HepG2 (cell line): ENCODE measurements around the gene METRN. TPM values are rescaled to one million over a fixed set of nuclear protein-coding genes. Genes with fewer than 3 reads are reported as not detected.

Source experiments
- ATAC-seq: fragments of 200-7000 bp; cut with Tn5 transposase; 3 replicates; pipeline ENCODE4 v1.9.1; 2020; ENCODE audit warnings: mild to moderate bottlenecking, moderate library complexity
- BruUV-seq: library from RNA; stranded (reverse); fragments of 400-500 nt; replicated peaks from 2 replicates; lab custom pipeline; 2021; lab: Mats Ljungman, UMichigan
- CTCF ChIA-PET: fragments of 300-600 bp; formaldehyde crosslinking; extraction: SDS; loops from one replicate; lab custom pipeline; 2021; ENCODE audit warnings: low total read pairs, inconsistent platforms, low intra/inter-chr PET ratio; lab: Yijun Ruan, JAX
- POLR2A ChIA-PET: fragments of 350-600 bp; sonication (Branson Sonifier 250); formaldehyde crosslinking; loops from one replicate; lab custom pipeline; 2020; ENCODE audit warnings: antibody characterized with exemption, inconsistent platforms; lab: Yijun Ruan, JAX
- DNase-seq: peaks from one replicate; pipeline ENCODE4 v3.0.0-alpha.2; 2015; ENCODE audit warnings: low spot score
- FAIRE-seq: peaks from 3 replicates; lab custom pipeline; 2011; peaks lifted over from hg19 to GRCh38; lab: Jason Lieb, UNC
- H2AFZ ChIP-seq: one replicate; pipeline ENCODE4 v1.6.1; 2011; ENCODE audit warnings: low read length, inconsistent platforms
- H3K27ac ChIP-seq: fragments of 300-600 bp; 3 replicates; pipeline ENCODE4 v1.8.0; 2011; ENCODE audit warnings: mixed run types, mild to moderate bottlenecking, mixed read lengths, low read length, inconsistent platforms; ENCODE audit not compliant: insufficient read depth; ENCODE audit errors: extremely low read length
- H3K27me3 ChIP-seq, 2 experiments: fragments of 200-600 bp in 1 of 2; 2 replicates in 1 of 2; 3 replicates in 1 of 2; pipeline versions ENCODE4 v1.6.0 to v1.8.0; 2011; ENCODE audit warnings: low read length in 2 of 2, mild to moderate bottlenecking in 2 of 2, moderate library complexity in 2 of 2, inconsistent platforms in 1 of 2; ENCODE audit not compliant: insufficient read depth in 2 of 2, control insufficient read depth in 1 of 2
- H3K36me3 ChIP-seq, 2 experiments: fragments of 200-600 bp in 1 of 2; replicated peaks in 1 of 2; 2 replicates in 1 of 2; 3 replicates in 1 of 2; pipeline versions ENCODE4 v1.5.1 to v1.8.0; 2011; ENCODE audit warnings: low read length in 2 of 2, inconsistent platforms in 1 of 2; ENCODE audit not compliant: insufficient read depth in 2 of 2, control insufficient read depth in 1 of 2
- H3K4me1 ChIP-seq: 2 replicates; pipeline ENCODE4 v1.5.1; 2012; ENCODE audit warnings: low read length, inconsistent platforms; ENCODE audit not compliant: insufficient read depth
- H3K4me2 ChIP-seq: 2 replicates; pipeline ENCODE4 v1.6.0; 2011; ENCODE audit warnings: low read depth, low read length, inconsistent platforms
- H3K4me3 ChIP-seq, 3 experiments: fragments of 200-600 bp in 1 of 3; sonication (generic), shearing (Covaris generic) in 1 of 3; replicated peaks in 1 of 3; 2 replicates each; pipeline ENCODE4 v1.5.1; 2011 to 2016; ENCODE audit warnings: low read length in 3 of 3, inconsistent platforms in 2 of 3, low read depth in 2 of 3, mild to moderate bottlenecking in 2 of 3, control low read depth in 1 of 3, mixed read lengths in 1 of 3; ENCODE audit not compliant: insufficient read depth in 1 of 3
- H3K79me2 ChIP-seq: one replicate; pipeline ENCODE4 v1.6.1; 2011; ENCODE audit warnings: low read length, inconsistent platforms; ENCODE audit not compliant: insufficient read depth
- H3K9ac ChIP-seq: 2 replicates; pipeline ENCODE4 v1.6.0; 2011; ENCODE audit warnings: mild to moderate bottlenecking, low read depth, low read length, inconsistent platforms; ENCODE audit not compliant: insufficient read depth
- H3K9me3 ChIP-seq: 2 replicates; pipeline ENCODE4 v1.5.1; 2012; ENCODE audit warnings: mild to moderate bottlenecking, low read length
- H4K20me1 ChIP-seq: 2 replicates; pipeline ENCODE4 v1.6.0; 2011; ENCODE audit warnings: inconsistent platforms, mild to moderate bottlenecking, low read length, moderate library complexity; ENCODE audit not compliant: insufficient read depth
- ATF2 ChIP-seq: sonication (generic); formaldehyde crosslinking; IDR thresholded peaks from 2 replicates; pipeline ENCODE4 v1.4.0; 2020; ENCODE audit warnings: missing genetic modification reagents
- ETV6 ChIP-seq: sonication (generic); formaldehyde crosslinking; conservative IDR thresholded peaks from 2 replicates; pipeline ENCODE4 v1.4.0; 2020; ENCODE audit warnings: missing genetic modification reagents
- MXD4 ChIP-seq: IDR thresholded peaks from 2 replicates; pipeline ENCODE4 v1.6.1; 2016; ENCODE audit warnings: mild to moderate bottlenecking, missing biosample characterization, missing genetic modification reagents
- PCBP2 ChIP-seq: fragments of 200-400 bp; formaldehyde crosslinking; optimal IDR thresholded peaks from 2 replicates; pipeline ENCODE3; 2018; ENCODE audit warnings: low read length, low read depth; ENCODE audit not compliant: poor library complexity, severe bottlenecking
- RAD21 ChIP-seq: fragments of 450-650 bp; formaldehyde crosslinking; IDR thresholded peaks from 2 replicates; pipeline ENCODE4 v1.5.0; 2020; ENCODE audit warnings: mild to moderate bottlenecking
- RBAK ChIP-seq: sonication (generic); formaldehyde crosslinking; IDR thresholded peaks from 2 replicates; pipeline ENCODE4 v1.5.1; 2020; ENCODE audit warnings: mild to moderate bottlenecking, missing genetic modification reagents
- SRSF1 ChIP-seq: fragments of 200-400 bp; formaldehyde crosslinking; optimal IDR thresholded peaks from 2 replicates; pipeline ENCODE3; 2017; ENCODE audit warnings: mild to moderate bottlenecking, low read depth, low read length, moderate library complexity
- TAF15 ChIP-seq: fragments of 200-400 bp; formaldehyde crosslinking; IDR thresholded peaks from one replicate; pipeline ENCODE4 v1.6.1; 2018; ENCODE audit warnings: mild to moderate bottlenecking, low read depth, low read length; ENCODE audit not compliant: poor library complexity, severe bottlenecking
- TGIF2 ChIP-seq: IDR thresholded peaks from 2 replicates; pipeline ENCODE4 v1.6.1; 2016; ENCODE audit warnings: control low read depth, missing compliant biosample characterization
- THAP7 ChIP-seq: sonication (generic); formaldehyde crosslinking; IDR thresholded peaks from 2 replicates; pipeline ENCODE4 v1.8.1; 2023; ENCODE audit warnings: mild to moderate bottlenecking, missing genetic modification reagents
- ZNF101 ChIP-seq: sonication (generic); formaldehyde crosslinking; IDR thresholded peaks from 2 replicates; pipeline ENCODE4 v1.4.0; 2020; ENCODE audit warnings: mild to moderate bottlenecking, low read depth, missing genetic modification reagents, borderline replicate concordance
- ZNF446 ChIP-seq: sonication (generic); formaldehyde crosslinking; IDR thresholded peaks from 2 replicates; pipeline ENCODE4 v1.5.0; 2020; ENCODE audit warnings: mild to moderate bottlenecking, missing genetic modification reagents
- ZNF546 ChIP-seq: sonication (generic); formaldehyde crosslinking; conservative IDR thresholded peaks from 2 replicates; pipeline ENCODE4 v1.8.1; 2023; ENCODE audit warnings: mild to moderate bottlenecking, missing genetic modification reagents
- ZNF574 ChIP-seq: sonication (generic); formaldehyde crosslinking; IDR thresholded peaks from 2 replicates; pipeline ENCODE4 v1.4.0; 2020; ENCODE audit warnings: missing genetic modification reagents
- ZNF704 ChIP-seq: sonication (generic); formaldehyde crosslinking; IDR thresholded peaks from 2 replicates; pipeline ENCODE4 v1.8.1; 2023; ENCODE audit warnings: mild to moderate bottlenecking, inconsistent platforms, moderate library complexity, missing genetic modification reagents, borderline replicate concordance
- ZNF891 ChIP-seq: sonication (generic); formaldehyde crosslinking; IDR thresholded peaks from 2 replicates; pipeline ENCODE4 v1.5.0; 2020; ENCODE audit warnings: mild to moderate bottlenecking, missing genetic modification reagents
- ZSCAN31 ChIP-seq: sonication (generic); formaldehyde crosslinking; IDR thresholded peaks from 2 replicates; pipeline ENCODE4 v1.5.0; 2020; ENCODE audit warnings: low read depth, mild to moderate bottlenecking, missing genetic modification reagents
- WGBS: methylation state at CpG from one replicate; pipeline ENCODE4 v1.1.6; 2017; ENCODE audit warnings: low lambda C conversion rate; 5-methylcytosine and 5-hydroxymethylcytosine counted together
- in situ Hi-C: cut with HindIII; loops from 2 replicates; pipeline ENCODE4 v1.10.0; 2017; ENCODE audit warnings: low pct_unique_long_range_greater_than_20kb; ENCODE audit not compliant: extremely low pct_ligation_motif_present
- intact Hi-C: fragments of 100-400 bp; cut with micrococcal nuclease; formaldehyde crosslinking; loops from one replicate; pipeline ENCODE4 v1.10.0; 2022; ENCODE audit not compliant: unreplicated experiment
- polyA plus RNA-seq, 8 experiments: library from polyadenylated mRNA; depleted of rRNA in 3 of 8; stranded (reverse) in 7 of 8; unstranded in 1 of 8; fragments of >200 nt; fragmentation: Illumina TruSeq in 4 of 8; extraction: Trizol in 4 of 8; gene quantifications; 2 replicates each; pipeline versions ENCODE4 v1.2.1 to v1.2.3, GENCODE V29; 2011 to 2016; ENCODE audit warnings: low read depth in 4 of 8, missing spikeins in 1 of 8, mixed read lengths in 1 of 8; ENCODE audit not compliant: insufficient read depth in 1 of 8
- total RNA-seq, 5 experiments: library from RNA; depleted of rRNA; stranded (reverse); fragments of >200 nt; fragmentation: Illumina TruSeq; extraction: Trizol; gene quantifications; 2 replicates each; pipeline ENCODE4 v1.2.3, GENCODE V29; 2016; ENCODE audit warnings: low read depth in 1 of 5

The METRN gene
- total and polyA plus RNA-seq, 2 of the 13 experiments (the other 11 are each of a cell fraction or from before 2014, with no cell fraction given), result 25.5 to 46.1 TPM

GRCh38 chr16:715477-716199 is 720 bp downstream of the METRN start:
- Histone ChIP-seq H3K79me2 (peaks cover 3% of the 10 kb centered on the region), H3K4me2 (peak overlapping the region; percentile 92), H3K9me3 (no peaks in the 10 kb centered on the region), H4K20me1 (peaks cover 5% of the 10 kb centered on the region), H3K27ac (peak overlapping the region; percentile 45), H3K36me3 (no peaks in the 10 kb centered on the region), H3K4me1 (peaks cover 51% of the 10 kb centered on the region), H3K4me3 (peak overlapping the region; percentile 58 to 77 (median 66); a peak in 5 of 6 replicates), H3K27me3 (peaks cover 0 to 8% of the 10 kb centered on the region in 2 experiments; a peak in 2 of 5 replicates), H3K9ac (peak overlapping the region; percentile 54), H2AFZ (no peak overlapping the region)
- ChIA-PET CTCF (no interaction called here), POLR2A (interaction anchor here (1.0 to 2.4 kb wide), 11 partner anchors 10 to 73 kb away, joined by 3 to 14 read pairs (median 6); partner anchors contain the start of genes CCDC78, CHTF18, CIAO3 and HAGHL)
- ATAC-seq (peak; percentile 38), DNase-seq (no peak), FAIRE-seq (no peak)
- in situ Hi-C loops, result no loop called here
- WGBS, result 0% methylated on average over 3 of the region's 74 CpGs
- intact Hi-C loops, result no loop called here
- no TSS peak for BruUV-seq
- TF ChIP-seq ZSCAN31 (0 out of 2 replicates have a peak, but pooled peaks have one; percentile 24), ZNF446 (peak; percentile 75; the same call in 1 of the 2 replicates), MXD4 (CRISPR knock-in tag) (0 out of 2 replicates have a peak, but pooled peaks have one; percentile 32), ZNF704 (no peak), ZNF891 (CRISPR knock-in tag) (0 out of 2 replicates have a peak, but pooled peaks have one; percentile 37), ZNF546 (CRISPR knock-in tag) (peak; percentile 24; the same call in 1 of the 2 replicates), THAP7 (peak; percentile 31), ATF2 (CRISPR knock-in tag) (0 out of 2 replicates have a peak, but pooled peaks have one; percentile 11), TAF15 (peak; percentile 13), ETV6 (CRISPR knock-in tag) (no peak), TGIF2 (CRISPR knock-in tag) (0 out of 2 replicates have a peak, but pooled peaks have one; percentile 24), ZNF574 (CRISPR knock-in tag) (no peak), RAD21 (CRISPR knock-in tag) (peak; percentile 69), SRSF1 (peak; percentile 59), RBAK (CRISPR knock-in tag) (no peak), ZNF101 (CRISPR knock-in tag) (no peak), PCBP2 (no peak)
